ENCODE measurements around the gene SARS1. TPM values are rescaled to one million over a fixed set of nuclear protein-coding genes. Genes with fewer than 3 reads are reported as not detected.
A peak's percentile ranks its signal among the peaks of the same experiment; 100 is the strongest.
"Not testable (repeated sequence)": the region's sequence is repeated elsewhere in the genome, so short reads cannot be mapped to it uniquely, and the experiment has no call there.

The SARS1 gene
- total RNA-seq (2014; rRNA removed; shearing (Covaris generic); ENCODE audit: low replicate concordance), result 133 and 154 TPM in 2 replicates

GRCh38 chr1:109213824-109214693, at the start of gene SARS1:
TSS of gene SARS1 (plus strand) at chr1:109213918. CDS start at chr1:109213993, 75 bp downstream.
- in situ Hi-C loops (cut with HindIII; ENCODE audit: low pct_unique_long_range_greater_than_20kb, low sequenced_read_pairs), result no loop called here

GRCh38 chr1:109164538-109164937, 49.2 kb upstream of the SARS1 start:
- in situ Hi-C loops (cut with HindIII; ENCODE audit: low pct_unique_long_range_greater_than_20kb, low sequenced_read_pairs), result no loop called here
- no peak for DNase-seq (ENCODE audit: low read depth)

More at GRCh38 chr1:109213824-109214693, at the start of gene SARS1:
- peak; percentile 74 for DNase-seq (ENCODE audit: low read depth)

GRCh38 chr1:109167001-109167506, 46.7 kb upstream of the SARS1 start:
- no peak for DNase-seq (ENCODE audit: low read depth)
- in situ Hi-C loops (cut with HindIII; ENCODE audit: low pct_unique_long_range_greater_than_20kb, low sequenced_read_pairs), result no loop called here

- no peak for DNase-seq (ENCODE audit: low read depth)
- in situ Hi-C loops (cut with HindIII; ENCODE audit: low pct_unique_long_range_greater_than_20kb, low sequenced_read_pairs), result no loop called here
Observed at GRCh38 chr1:109170035-109170764, 43.5 kb upstream of the SARS1 start.

GRCh38 chr1:109171646-109172045, 42.1 kb upstream of the SARS1 start:
- no peak for DNase-seq (ENCODE audit: low read depth)
- in situ Hi-C loops (cut with HindIII; ENCODE audit: low pct_unique_long_range_greater_than_20kb, low sequenced_read_pairs), result no loop called here

GRCh38 chr1:109176349-109176748, 37.4 kb upstream of the SARS1 start:
- in situ Hi-C loops (cut with HindIII; ENCODE audit: low pct_unique_long_range_greater_than_20kb, low sequenced_read_pairs); DNase-seq (ENCODE audit: low read depth): not testable (repeated sequence)

- in situ Hi-C loops (cut with HindIII; ENCODE audit: low pct_unique_long_range_greater_than_20kb, low sequenced_read_pairs); DNase-seq (ENCODE audit: low read depth): not testable (repeated sequence)
Observed at GRCh38 chr1:109180715-109181084, 33.0 kb upstream of the SARS1 start.

GRCh38 chr1:109181085-109181806, 32.5 kb upstream of the SARS1 start:
- DNase-seq (ENCODE audit: low read depth), result peak; percentile 80

GRCh38 chr1:109181807-109182163, 31.9 kb upstream of the SARS1 start:
- in situ Hi-C loops (cut with HindIII; ENCODE audit: low pct_unique_long_range_greater_than_20kb, low sequenced_read_pairs), result no loop called here
- no peak for DNase-seq (ENCODE audit: low read depth)

More at GRCh38 chr1:109181085-109181806, 32.5 kb upstream of the SARS1 start:
- in situ Hi-C loops (cut with HindIII; ENCODE audit: low pct_unique_long_range_greater_than_20kb, low sequenced_read_pairs), result no loop called here

- in situ Hi-C loops (cut with HindIII; ENCODE audit: low pct_unique_long_range_greater_than_20kb, low sequenced_read_pairs), result no loop called here
- DNase-seq (ENCODE audit: low read depth), result no peak
Observed at GRCh38 chr1:109183058-109183738, 30.5 kb upstream of the SARS1 start.

GRCh38 chr1:109184687-109185086, 29.0 kb upstream of the SARS1 start:
- DNase-seq (ENCODE audit: low read depth), result no peak
- in situ Hi-C loops (cut with HindIII; ENCODE audit: low pct_unique_long_range_greater_than_20kb, low sequenced_read_pairs), result no loop called here

GRCh38 chr1:109185357-109185756, 28.4 kb upstream of the SARS1 start:
- in situ Hi-C loops (cut with HindIII; ENCODE audit: low pct_unique_long_range_greater_than_20kb, low sequenced_read_pairs), result no loop called here
- no peak for DNase-seq (ENCODE audit: low read depth)

GRCh38 chr1:109185990-109186732, 27.6 kb upstream of the SARS1 start:
- DNase-seq (ENCODE audit: low read depth), result no peak
- in situ Hi-C loops (cut with HindIII; ENCODE audit: low pct_unique_long_range_greater_than_20kb, low sequenced_read_pairs), result no loop called here

GRCh38 chr1:109186733-109187086, 27.0 kb upstream of the SARS1 start:
- in situ Hi-C loops (cut with HindIII; ENCODE audit: low pct_unique_long_range_greater_than_20kb, low sequenced_read_pairs), result no loop called here
- DNase-seq (ENCODE audit: low read depth), result no peak

- DNase-seq (ENCODE audit: low read depth), result no peak
- in situ Hi-C loops (cut with HindIII; ENCODE audit: low pct_unique_long_range_greater_than_20kb, low sequenced_read_pairs), result no loop called here
Observed at GRCh38 chr1:109187127-109187526, 26.6 kb upstream of the SARS1 start.

GRCh38 chr1:109188200-109188599, 25.5 kb upstream of the SARS1 start:
- DNase-seq (ENCODE audit: low read depth), result no peak
- in situ Hi-C loops (cut with HindIII; ENCODE audit: low pct_unique_long_range_greater_than_20kb, low sequenced_read_pairs), result no loop called here

GRCh38 chr1:109188781-109189180, 24.9 kb upstream of the SARS1 start:
- DNase-seq (ENCODE audit: low read depth), result no peak
- in situ Hi-C loops (cut with HindIII; ENCODE audit: low pct_unique_long_range_greater_than_20kb, low sequenced_read_pairs), result no loop called here
